Calu3 (cell line): ENCODE data around the gene PLAGL1. TPM values are rescaled to one million over a fixed set of nuclear protein-coding genes. Genes with fewer than 3 reads are reported as not detected.

ENCODE experiments used
- BruUV-seq: library from RNA; stranded (reverse); fragments of 400-500 nt; replicated peaks from 2 replicates; lab custom pipeline; 2021; lab: Mats Ljungman, UMichigan
- CTCF ChIA-PET: fragments of 300-600 bp; sonication (Branson Sonifier 250); formaldehyde crosslinking; loops from one replicate; lab custom pipeline; 2022; ENCODE audit warnings: antibody characterized with exemption; lab: Charles Lee
- DNase-seq: peaks from one replicate; pipeline ENCODE4 v3.0.0; 2022
- H3K27ac Mint-ChIP-seq: one replicate; pipeline ENCODE4 v1.8.0; 2022; ENCODE audit warnings: mixed read lengths; ENCODE audit not compliant: unreplicated experiment
- H3K27me3 Mint-ChIP-seq: one replicate; pipeline ENCODE4 v1.8.0; 2022; ENCODE audit warnings: mixed read lengths; ENCODE audit not compliant: unreplicated experiment
- H3K36me3 Mint-ChIP-seq: one replicate; pipeline ENCODE4 v1.8.0; 2022; ENCODE audit warnings: mild to moderate bottlenecking, moderate library complexity, mixed read lengths; ENCODE audit not compliant: insufficient read depth, unreplicated experiment
- H3K4me1 Mint-ChIP-seq: one replicate; pipeline ENCODE4 v1.8.0; 2022; ENCODE audit warnings: mild to moderate bottlenecking, low read depth, mixed read lengths; ENCODE audit not compliant: unreplicated experiment
- H3K4me3 Mint-ChIP-seq: one replicate; pipeline ENCODE4 v1.8.0; 2022; ENCODE audit warnings: mild to moderate bottlenecking, low read depth, moderate library complexity, mixed read lengths; ENCODE audit not compliant: unreplicated experiment
- H3K9me3 Mint-ChIP-seq: one replicate; pipeline ENCODE4 v1.8.0; 2022; ENCODE audit warnings: low read depth, mixed read lengths; ENCODE audit not compliant: unreplicated experiment
- intact Hi-C: fragments of 100-400 bp; cut with micrococcal nuclease; formaldehyde crosslinking; loops from one replicate; pipeline ENCODE4 v1.10.0; 2022; ENCODE audit not compliant: unreplicated experiment
- total RNA-seq: library from RNA; stranded (reverse); gene quantifications from 2 replicates; pipeline ENCODE4 v1.2.3, GENCODE V29; 2022
- TF ChIP-seq, protein P1 (sequence below): fragments of 200-600 bp; IDR thresholded peaks from one replicate; pipeline ENCODE4 v1.8.0; 2022; ENCODE audit warnings: antibody characterized with exemption; ENCODE audit not compliant: unreplicated experiment

PLAGL1 gene
- total RNA-seq, 1 experiment from 2014 or later, result 9.8 TPM

DNA sequence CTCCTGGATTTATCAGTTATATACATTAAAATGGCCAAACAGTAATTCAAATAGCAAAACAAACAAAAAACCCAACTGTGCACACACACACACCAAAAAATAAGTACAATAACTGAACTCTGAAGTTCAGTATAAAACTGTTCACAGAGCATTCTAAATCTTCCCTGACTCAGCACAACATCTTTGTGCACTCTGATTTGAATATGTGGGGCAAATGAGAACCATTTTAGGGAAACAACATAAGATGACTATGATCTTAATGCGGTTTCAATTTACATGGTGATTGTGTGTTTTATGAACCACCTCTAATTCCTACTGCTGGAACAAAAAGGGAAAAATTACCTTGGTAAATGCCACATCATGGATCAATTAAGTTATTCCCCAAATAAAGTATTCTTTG lies 41.7 kb downstream of the PLAGL1 start:
- Mint-ChIP-seq H3K4me3 (no peak overlapping the region), H3K9me3 (no peaks in the 10 kb centered on the region), H3K36me3 (no peaks in the 10 kb centered on the region), H3K27me3 (no peaks in the 10 kb centered on the region), H3K4me1 (no peaks in the 10 kb centered on the region), H3K27ac (no peak overlapping the region)
- no peak for DNase-seq
- BruUV-seq, result no TSS peak
- TF ChIP-seq, protein P1, sequence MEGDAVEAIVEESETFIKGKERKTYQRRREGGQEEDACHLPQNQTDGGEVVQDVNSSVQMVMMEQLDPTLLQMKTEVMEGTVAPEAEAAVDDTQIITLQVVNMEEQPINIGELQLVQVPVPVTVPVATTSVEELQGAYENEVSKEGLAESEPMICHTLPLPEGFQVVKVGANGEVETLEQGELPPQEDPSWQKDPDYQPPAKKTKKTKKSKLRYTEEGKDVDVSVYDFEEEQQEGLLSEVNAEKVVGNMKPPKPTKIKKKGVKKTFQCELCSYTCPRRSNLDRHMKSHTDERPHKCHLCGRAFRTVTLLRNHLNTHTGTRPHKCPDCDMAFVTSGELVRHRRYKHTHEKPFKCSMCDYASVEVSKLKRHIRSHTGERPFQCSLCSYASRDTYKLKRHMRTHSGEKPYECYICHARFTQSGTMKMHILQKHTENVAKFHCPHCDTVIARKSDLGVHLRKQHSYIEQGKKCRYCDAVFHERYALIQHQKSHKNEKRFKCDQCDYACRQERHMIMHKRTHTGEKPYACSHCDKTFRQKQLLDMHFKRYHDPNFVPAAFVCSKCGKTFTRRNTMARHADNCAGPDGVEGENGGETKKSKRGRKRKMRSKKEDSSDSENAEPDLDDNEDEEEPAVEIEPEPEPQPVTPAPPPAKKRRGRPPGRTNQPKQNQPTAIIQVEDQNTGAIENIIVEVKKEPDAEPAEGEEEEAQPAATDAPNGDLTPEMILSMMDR, result no peak
- intact Hi-C loops, result no loop called here
- CTCF ChIA-PET, result no interaction called here

DNA sequence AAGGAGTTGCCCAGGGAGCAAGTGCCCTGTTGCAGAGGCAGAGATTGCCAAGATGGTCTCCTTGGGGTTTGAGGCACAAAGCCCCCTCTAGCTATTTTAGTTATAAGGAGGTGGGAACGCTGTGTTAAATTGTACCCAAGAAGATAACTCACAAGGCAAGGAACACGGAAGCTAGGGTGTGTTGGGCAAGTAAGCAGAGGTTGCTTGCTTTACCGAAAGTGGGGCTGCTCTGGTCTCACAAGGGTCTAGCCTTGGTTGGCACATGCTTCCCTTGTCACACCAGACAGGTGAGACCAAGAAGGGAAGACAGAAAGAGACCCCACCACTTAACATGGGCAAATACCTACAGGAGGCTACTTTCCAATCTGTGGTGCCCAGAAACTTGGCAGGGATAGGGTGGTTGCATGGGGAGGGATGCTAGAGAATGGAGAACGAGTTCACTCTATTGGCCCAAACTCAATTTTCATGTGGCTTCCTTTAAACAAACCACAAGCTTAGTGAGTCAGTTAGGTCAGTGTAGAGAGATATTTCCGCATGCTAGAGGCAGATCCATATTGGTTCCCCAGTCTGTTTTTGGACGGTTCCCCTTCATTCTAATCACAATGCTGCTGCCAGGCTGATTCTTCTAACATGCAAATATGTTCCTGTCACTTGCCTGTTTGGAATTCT lies 42.4 kb downstream of the PLAGL1 start:
- no peak for DNase-seq
- H3K9me3 Mint-ChIP-seq, result no peaks in the 10 kb centered on the region
- BruUV-seq, result no TSS peak
- TF ChIP-seq, protein P1, result no peak
- CTCF ChIA-PET, result no interaction called here
- no peaks in the 10 kb centered on the region for H3K27me3 Mint-ChIP-seq
- no peaks in the 10 kb centered on the region for H3K4me1 Mint-ChIP-seq
- no peak overlapping the region for H3K27ac Mint-ChIP-seq
- no peaks in the 10 kb centered on the region for H3K36me3 Mint-ChIP-seq
- H3K4me3 Mint-ChIP-seq, result no peak overlapping the region
- intact Hi-C loops, result no loop called here

DNA sequence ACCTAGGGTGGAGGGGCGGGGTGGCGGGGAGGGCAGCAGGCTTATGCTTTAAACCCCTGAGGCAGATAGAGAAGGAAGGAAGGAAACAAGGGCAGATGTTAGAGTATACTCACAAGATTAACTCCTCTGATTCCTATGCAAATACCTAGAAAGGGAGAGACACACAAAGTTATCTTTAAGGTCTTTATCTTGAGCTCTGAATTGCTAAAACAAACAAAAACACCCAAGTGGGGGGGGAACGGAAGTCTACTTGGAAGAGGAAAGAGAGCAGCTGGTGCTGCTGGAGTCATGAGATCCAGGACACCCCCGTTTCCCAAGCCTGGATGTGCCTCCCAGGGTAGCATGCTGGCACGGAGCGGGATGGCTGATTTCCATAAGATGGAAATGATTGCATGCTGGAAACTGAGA lies 43.4 kb downstream of the PLAGL1 start:
- intact Hi-C loops, result no loop called here
- CTCF ChIA-PET, result interaction anchor here (1.3 kb wide), 1 partner anchor 389 kb away, joined by 3 read pairs; no protein-coding TSS in a partner anchor
- H3K4me1 Mint-ChIP-seq, result no peaks in the 10 kb centered on the region

DNA sequence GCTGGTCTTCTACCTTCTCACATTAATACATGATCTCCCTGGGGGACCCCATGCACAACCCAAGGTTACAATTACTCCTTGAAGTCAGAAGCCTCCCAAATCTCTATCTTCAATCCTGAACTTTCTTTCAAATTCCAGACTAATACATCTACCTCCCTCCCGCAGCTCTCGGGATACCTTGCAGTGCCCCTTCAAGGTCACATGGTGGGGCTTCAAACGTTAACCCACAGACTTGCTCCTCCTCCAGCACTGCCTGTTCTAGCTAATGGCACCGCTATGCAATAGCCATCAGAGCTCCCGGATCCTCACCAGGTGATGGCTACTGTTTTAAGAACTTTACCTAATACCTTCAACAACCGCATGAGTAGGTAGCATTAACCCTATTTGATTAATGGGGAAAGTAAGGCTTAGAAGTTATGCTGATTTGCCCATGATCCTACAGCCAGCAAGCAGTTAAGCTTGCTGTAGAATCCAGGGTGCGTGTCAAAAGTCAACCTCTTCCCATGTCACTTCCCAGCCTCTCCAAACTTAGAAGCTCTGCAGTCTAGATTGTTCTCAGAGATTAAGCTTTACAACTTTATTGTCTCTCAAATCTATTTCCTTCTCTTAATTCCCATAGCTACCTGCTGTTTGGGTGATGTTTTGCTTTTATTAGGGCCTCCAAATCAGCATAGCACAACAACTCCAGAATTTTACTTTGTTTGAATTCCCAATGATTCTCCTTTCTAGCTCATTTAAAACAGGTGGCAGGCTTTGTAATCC lies 44.7 kb downstream of the PLAGL1 start:
- Mint-ChIP-seq H3K9me3 (no peaks in the 10 kb centered on the region), H3K36me3 (no peaks in the 10 kb centered on the region), H3K27ac (no peak overlapping the region), H3K4me3 (no peak overlapping the region), H3K4me1 (no peaks in the 10 kb centered on the region), H3K27me3 (no peaks in the 10 kb centered on the region)
- intact Hi-C loops, result no loop called here
- BruUV-seq, result no TSS peak
- CTCF ChIA-PET, result interaction anchor here (1.3 kb wide), 1 partner anchor 388 kb away, joined by 3 read pairs; no protein-coding TSS in a partner anchor
- TF ChIP-seq, protein P1, result no peak
- no peak for DNase-seq

More for the DNA sequence above, 43.4 kb downstream of the PLAGL1 start:
- no peak for DNase-seq
- Mint-ChIP-seq H3K9me3 (no peaks in the 10 kb centered on the region), H3K36me3 (no peaks in the 10 kb centered on the region), H3K4me3 (no peak overlapping the region), H3K27ac (no peak overlapping the region), H3K27me3 (no peaks in the 10 kb centered on the region)
- TF ChIP-seq, protein P1, result no peak
- BruUV-seq, result no TSS peak
